Fibroblast of gingiva (primary cell): ENCODE measurements around the gene RIMBP2.

Experiments used
- DNase-seq: peaks from one replicate; pipeline ENCODE4 v3.0.0-alpha.2; 2011; ENCODE audit warnings: low read depth

The RIMBP2 gene

GRCh38 chr12:130504840-130505175 is 211.3 kb downstream of the RIMBP2 start:
- no peak for DNase-seq

- DNase-seq = no peak
These were observed 211.8 kb downstream of the RIMBP2 start for GRCh38 chr12:130504110-130504839.

- DNase-seq = no peak
These were observed 214.3 kb downstream of the RIMBP2 start for GRCh38 chr12:130501821-130502220.

- DNase-seq = no peak
These were observed 215.2 kb downstream of the RIMBP2 start for GRCh38 chr12:130500835-130501330.

- DNase-seq = no peak
These were observed 216.6 kb downstream of the RIMBP2 start for GRCh38 chr12:130499474-130499873.

- DNase-seq = no peak
These were observed 217.3 kb downstream of the RIMBP2 start for GRCh38 chr12:130498589-130499385.

GRCh38 chr12:130497991-130498390 is 218.1 kb downstream of the RIMBP2 start:
- no peak for DNase-seq

GRCh38 chr12:130497321-130497720 is 218.8 kb downstream of the RIMBP2 start:
- DNase-seq = no peak

GRCh38 chr12:130496516-130497120 is 219.5 kb downstream of the RIMBP2 start:
- DNase-seq = no peak

GRCh38 chr12:130495156-130495555 is 220.9 kb downstream of the RIMBP2 start:
- no peak for DNase-seq

- no peak for DNase-seq
These were observed 221.4 kb downstream of the RIMBP2 start for GRCh38 chr12:130494736-130495135.

GRCh38 chr12:130493951-130494350 is 222.1 kb downstream of the RIMBP2 start:
- no peak for DNase-seq

GRCh38 chr12:130491421-130492357 is 224.4 kb downstream of the RIMBP2 start:
- no peak for DNase-seq

GRCh38 chr12:130490674-130491073 is 225.4 kb downstream of the RIMBP2 start:
- no peak for DNase-seq

- no peak for DNase-seq
These were observed 226.8 kb downstream of the RIMBP2 start for GRCh38 chr12:130489293-130489692.

- DNase-seq = no peak
These were observed 227.8 kb downstream of the RIMBP2 start for GRCh38 chr12:130488358-130488710.

- no peak for DNase-seq
These were observed 228.3 kb downstream of the RIMBP2 start for GRCh38 chr12:130487636-130488357.

GRCh38 chr12:130486891-130487416 is 229.1 kb downstream of the RIMBP2 start:
- no peak for DNase-seq

GRCh38 chr12:130486146-130486435 is 230.0 kb downstream of the RIMBP2 start:
- DNase-seq = no peak

- DNase-seq = no peak
These were observed 230.6 kb downstream of the RIMBP2 start for GRCh38 chr12:130485291-130486145.
